Activated CD4-positive, alpha-beta T cell treated with anti-CD3 and anti-CD28 coated beads for 1 hour (primary cell): Measurements from ENCODE around the gene RPS6KA2.
A peak's percentile ranks its signal among the peaks of the same experiment; 100 is the strongest.

Experiments
- DNase-seq: peaks from one replicate; pipeline ENCODE4 v3.0.0-alpha.2; 2020

Gene RPS6KA2

DNA sequence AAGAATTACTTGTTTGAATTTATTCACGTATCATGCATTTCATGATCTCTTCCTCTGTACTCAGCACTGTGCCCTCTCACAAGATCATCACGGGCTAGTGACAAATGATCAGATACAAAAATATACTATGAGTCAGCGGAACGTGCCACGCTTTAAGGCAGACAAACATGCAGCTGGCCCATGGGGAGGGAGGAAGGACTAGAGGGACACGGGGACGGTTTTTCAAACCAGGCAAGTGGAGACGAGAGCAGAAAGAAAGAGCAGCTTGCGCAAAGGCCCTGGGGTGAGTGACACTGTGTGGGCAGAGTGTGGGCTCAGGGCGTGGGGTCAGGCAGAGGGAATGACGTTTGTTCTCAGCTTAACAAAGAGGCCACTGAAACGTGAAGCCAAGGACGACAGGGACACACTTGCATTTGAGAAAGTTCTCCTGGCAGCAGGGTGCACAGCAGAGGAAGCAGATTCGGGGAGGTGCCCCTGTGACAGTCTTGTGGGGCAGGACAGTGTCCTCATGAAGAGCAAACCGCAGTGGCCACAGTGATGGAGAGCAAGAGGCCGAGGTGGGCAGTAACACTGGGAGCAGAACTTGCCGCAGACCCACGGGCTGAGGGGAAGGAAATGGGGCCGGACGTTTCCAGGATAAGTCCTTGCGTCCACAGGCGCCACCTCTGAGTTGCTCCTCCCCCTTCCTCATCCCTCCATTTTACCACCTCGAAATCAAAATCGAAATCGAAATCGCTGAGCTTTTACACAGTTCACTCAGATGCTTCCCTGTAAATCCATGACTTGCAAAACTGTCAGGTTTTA lies 6.9 kb upstream of the RPS6KA2 start:
- DNase-seq = no peak

DNA sequence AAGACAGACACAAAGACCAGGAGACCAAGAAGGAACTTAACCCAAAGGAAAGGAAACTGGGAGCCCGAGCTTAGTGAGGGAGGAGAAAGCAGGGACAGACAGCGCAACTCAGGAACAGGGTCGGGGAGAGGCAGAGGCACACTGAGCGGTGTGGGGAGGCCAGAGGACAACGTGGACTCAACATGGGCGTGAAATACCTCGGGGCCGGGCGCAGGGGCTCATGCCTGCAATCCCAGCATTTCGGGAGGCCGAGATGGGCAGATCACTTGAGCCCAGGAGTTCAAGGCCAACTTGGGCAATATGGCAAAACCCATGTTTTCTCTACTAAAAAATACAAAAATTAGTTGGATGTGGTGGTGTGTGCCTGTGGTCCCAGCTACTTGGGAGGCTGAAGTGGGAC lies 5.7 kb upstream of the RPS6KA2 start:
- DNase-seq = no peak

DNA sequence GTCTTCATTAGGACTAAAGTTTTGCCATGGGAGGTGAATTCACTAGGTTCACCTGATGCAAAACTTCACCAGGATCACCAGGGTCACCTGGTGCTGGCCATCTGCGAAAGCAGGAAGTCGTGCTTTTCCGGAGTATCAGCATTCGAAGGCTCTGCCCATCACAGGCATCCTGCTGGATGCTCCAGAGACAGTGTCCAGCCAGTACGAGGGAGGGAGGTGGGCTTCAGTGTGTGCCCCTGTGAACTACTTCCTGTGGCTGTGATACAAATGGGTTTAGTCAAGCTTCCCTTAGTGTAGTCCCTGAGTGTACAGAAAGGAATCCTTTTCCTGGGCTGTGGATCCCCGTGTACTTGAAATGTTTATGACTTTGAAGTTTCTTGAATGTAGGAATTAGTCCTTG lies 3.4 kb upstream of the RPS6KA2 start:
- no peak for DNase-seq

DNA sequence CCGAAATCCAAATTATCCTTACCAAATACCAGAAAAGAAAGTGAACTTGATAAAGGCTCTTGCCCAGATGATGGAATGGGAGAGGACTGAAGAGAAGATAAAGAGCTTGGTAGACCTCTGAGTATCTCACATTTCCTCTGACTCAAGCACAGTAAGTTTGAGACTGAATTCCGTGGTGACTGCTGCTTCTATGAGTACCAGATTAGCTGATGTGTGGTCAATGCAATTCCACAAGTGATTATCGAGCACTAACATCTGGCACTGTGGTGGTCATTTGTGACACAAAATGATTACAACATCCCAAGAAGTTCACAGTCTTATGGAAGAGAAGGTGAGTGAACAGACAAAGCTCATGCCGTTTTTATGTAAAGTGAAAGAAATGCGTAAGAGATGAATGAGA lies 2.6 kb upstream of the RPS6KA2 start:
- no peak for DNase-seq

DNA sequence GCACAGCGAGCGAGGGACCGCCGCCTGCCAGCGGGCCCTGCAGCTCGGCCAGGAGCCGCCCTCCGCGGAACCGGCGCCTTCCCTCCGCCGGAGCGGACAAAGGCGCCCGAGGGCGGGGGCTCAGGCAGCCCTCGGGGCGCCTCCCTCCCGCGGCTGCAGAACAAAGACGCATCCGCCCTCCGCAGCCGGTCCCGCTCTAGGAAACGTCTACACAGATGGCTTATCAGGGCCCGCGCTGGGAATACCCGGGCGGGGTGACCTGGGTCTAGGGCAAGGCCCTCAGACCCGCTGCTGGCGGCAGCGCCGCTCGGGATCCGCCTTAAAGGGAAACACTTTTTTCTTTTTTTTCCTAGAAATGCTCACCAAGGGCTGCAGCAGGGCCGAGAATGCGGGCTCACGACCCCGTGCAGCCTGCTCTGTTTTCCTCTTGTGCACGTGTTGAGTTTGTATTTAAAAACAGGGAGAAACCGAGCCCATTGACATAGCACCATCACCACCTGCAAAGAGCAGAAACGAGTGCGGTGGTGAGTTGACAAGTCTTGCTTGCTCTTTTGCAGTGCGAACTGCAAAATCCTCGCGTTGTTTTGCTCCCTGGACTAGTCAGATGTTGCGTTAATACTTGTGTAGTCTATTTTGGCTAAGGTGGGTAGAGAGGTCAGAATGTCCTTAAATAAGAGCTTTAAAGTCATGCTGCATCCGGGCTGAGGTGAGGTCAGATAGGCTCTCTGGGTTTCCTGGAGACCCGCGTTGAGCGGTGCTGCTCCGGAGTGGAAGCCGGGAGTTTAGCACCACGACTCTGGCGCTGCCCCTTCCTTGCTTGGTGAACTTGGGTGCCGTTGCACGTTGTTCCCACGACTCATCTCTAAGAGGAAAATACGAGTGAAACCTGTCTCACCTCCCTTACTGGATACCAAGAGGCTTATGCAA lies 1.1 kb upstream of the RPS6KA2 start:
- DNase-seq = peak; percentile 33

DNA sequence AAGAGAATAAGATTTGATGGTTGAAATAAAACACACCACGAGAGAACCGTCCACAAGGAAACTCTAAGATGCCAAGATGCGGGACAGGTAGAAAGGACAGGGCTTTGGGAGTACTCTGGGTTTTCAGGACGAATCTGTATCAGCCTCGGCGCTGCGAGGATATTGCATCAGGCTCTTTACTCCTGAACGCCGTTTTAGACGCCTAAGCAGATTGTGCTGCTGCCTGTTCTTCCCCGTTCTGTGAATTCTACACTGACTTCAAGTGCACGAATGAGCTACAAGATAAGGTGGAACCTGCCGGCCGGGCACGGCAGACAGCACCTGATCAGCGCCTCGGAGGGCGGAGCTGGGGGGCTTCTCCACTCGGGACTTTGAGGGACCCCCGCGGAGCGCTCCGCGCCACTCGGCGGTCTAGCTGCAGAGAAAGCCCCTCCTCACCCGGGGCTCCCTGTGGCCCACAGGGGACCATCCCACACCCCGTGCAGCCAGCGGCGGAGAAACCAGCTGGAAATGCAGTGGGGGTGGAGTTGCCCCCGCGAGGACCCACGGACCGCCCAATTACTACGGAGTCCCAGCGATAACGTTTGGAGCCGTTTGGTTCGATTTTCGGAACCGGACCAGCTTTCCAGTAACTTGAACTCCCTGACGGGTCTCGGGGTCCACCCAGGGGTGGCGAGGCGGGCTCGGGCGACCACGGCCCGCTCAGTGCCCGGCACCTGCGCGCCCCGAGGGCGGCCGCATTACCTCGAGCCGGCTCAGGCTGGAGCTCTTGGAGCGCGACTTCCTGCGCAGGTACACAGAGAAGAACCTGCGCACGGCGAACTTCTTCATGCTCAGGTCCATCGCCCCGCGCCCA lies 646 bp downstream of the RPS6KA2 start:
- peak; percentile 18 for DNase-seq

DNA sequence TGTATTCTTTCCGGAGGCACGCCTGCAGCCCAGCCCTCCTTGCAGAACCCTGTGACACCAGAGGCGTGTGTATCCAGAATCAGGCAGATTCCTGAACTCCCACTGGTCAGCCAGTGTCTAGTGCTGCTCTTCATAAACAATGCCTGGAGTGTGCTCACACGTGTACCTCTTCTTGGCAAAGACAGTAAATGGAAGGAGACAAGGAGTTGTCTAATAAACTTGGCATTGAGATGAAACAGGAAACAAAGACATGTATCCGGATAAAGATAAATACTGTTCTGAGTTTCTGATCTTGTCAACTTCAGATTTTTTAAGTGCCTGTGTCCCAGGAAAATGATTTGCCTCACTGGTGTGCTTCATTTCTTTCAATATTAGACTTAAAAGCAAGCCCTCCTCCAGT lies 1.7 kb downstream of the RPS6KA2 start:
- no peak for DNase-seq

DNA sequence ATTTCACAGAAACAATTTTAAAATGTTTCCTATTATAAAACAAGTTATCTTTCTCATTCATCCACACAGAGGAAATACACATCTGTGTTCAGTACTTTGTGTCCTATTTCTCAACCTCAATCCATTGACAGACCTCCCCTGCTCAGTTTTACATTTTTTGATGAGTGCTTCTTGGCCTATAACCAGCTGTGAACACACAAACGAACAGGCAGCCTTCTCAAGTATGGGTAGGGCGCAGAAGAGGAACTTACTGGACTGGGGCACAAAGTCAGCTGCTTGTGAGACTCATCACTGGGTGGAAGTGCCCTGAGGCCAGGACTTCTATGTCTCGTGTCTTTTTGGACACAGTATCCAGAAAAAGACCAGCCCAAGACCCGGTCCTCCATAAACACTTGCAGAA lies 2.8 kb downstream of the RPS6KA2 start:
- DNase-seq = no peak

DNA sequence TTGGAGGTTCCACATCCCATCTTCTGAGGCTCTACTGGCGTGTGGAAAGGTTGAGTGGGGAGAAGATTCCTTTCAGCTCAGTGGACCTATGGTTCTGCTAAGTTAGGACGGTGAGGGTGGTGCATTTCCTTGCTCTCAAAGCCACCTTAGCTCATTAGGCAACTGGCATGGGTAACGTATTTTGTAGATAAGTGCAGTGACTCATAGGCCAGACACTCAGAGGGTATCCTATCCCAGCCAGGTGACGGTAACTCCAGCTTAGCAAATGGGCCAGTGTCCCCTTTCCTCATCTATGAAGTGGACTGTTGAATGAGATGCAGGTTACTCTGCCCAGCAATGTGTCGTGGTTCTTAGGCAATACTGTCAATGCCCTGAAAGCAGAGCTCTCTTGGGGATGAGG lies 3.7 kb downstream of the RPS6KA2 start:
- no peak for DNase-seq

DNA sequence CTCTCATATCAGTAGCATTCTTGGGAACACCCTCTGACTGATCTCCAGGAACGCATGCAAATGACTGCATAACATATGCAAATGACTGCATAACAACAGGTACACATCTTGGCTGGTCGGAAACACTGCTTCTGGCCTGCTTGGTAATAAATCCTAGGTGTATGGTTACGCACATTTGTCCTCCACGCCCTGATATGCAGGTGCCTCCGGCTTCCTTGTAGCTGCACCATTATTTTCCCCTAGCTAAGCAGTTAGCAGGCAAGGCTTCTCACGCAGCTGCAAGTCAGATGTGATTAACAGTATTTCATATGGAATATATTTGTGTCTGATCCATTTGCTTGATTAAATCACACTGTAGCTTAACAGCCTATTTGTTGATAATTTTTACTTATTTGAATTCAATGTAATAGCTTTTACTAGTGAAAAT lies 5.9 kb downstream of the RPS6KA2 start:
- no peak for DNase-seq

DNA sequence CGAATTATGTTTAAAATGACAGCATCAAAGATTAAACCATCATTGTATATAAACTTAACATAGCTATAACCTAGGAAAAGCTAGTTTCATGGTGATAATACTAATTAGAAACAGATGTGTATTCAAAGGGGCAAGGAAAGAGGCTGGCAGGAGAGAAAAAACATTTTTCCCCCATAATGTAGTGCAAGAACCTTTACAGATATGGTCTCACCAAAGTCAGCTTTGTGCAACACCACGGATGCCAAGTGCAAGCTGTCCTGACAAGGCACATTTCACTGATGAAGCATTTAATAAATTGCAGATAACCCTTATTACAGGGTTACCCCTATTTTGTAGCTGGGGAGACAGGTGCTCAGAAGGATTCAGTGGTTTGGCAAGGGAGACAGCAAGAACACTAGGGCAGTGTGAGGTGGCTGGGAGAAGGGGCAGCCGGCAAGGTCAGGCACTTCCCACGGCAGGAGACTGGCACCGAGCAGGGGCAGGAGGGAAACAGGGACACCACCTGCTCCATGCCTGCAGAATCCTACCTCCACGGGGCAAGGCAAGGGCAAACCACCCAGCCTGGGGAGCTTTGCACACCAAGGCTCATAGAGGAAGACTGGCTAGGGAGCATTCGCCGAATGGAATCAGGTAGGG lies 6.5 kb downstream of the RPS6KA2 start:
- DNase-seq = no peak

DNA sequence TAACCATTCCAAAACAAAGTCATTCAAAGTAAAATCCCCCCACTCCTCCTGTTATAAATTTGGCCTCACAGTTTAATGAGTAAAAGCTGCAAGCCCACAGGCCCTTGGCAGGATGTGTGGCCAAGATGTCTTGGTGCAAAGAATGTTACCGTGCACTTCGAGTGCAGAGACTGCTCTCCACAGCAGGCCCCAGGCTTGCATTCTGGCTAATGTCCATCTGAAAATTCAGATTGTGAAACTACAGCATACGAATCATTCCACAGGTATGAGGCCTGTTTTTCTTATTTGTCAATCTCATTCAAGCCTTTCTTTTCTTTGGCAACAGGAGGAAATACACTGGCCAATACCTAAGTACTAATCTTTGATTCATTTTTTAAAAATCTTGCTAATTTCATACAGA lies 7.1 kb downstream of the RPS6KA2 start:
- no peak for DNase-seq

DNA sequence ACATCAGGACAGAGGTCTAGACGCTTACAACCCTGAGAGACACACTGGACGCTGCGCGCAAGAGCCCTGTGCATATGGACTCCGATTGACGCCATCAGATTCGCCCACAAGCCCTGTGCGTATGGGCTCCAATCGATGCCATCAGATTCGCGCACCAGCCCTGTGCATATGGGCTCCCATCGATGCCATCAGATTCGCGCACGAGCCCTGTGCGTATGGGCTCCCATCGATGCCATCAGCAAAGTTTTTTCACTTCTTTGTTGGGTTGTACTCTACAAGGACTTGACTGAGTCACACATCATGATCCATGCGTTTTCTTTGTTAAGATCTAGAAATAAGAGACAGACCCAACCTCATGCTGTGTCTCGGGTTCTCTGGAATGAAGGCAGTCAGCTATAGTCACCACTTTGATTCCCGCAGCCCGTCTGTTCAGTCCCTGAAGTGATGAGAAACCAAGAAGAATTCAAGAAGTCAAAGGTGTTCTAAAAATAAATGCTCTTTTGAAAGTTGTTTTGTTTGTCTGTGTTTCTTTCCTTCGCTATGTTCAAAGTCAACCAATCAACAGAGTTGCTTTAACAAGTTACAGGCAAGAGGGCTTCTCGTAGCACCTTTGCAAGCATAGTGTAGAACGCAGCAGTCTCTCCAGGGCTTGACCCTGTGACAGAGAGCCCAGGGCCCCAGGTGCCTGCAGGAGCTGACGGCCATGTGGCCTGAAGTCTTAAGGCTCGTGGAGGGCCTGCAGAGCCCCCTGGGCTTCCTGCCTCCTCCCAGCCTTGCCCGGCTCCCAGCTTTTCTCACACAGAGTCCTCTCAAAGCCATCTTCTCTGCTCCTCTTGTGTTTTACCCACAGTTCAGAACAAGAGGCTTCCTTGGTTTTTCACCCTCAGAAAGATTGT lies 7.9 kb downstream of the RPS6KA2 start:
- no peak for DNase-seq

DNA sequence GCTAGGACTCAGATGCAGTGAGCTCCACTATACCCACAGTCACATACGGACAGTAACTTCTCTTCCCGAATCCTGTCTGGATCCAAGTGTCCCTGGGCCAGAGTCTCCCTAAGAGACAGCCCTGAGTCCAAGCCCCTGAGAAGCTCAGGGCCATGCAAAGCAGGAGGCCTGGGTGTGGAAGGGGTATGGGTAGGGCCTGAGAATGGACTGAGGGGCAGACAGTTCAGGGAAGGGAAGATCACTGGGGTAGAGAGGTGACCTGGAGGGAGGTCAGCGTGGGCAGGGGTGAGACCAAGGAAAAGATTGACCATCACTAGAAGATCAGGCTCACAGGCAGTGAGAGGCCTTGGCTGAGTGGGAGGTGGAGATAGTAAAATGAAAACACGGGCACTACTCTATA lies 8.8 kb downstream of the RPS6KA2 start:
- no peak for DNase-seq

DNA sequence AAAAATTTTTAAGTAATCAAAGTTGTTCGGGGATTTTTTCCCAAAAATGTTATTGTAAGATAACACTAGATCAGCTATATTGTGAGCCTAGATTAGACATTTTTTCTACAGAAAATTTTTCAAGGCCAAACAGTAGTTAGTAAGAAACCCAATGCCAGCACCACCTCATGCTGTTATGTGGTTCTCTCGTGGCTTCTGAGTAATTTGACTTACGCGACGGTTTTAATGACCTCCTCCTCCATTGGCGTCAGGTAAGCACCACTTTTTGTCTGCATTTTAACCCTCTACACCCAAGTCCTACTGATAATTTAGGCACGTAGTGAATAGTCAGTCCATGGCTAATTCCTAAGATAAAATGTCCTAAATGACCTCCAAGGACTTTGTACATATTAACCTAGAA lies 9.7 kb downstream of the RPS6KA2 start:
- DNase-seq = no peak

DNA sequence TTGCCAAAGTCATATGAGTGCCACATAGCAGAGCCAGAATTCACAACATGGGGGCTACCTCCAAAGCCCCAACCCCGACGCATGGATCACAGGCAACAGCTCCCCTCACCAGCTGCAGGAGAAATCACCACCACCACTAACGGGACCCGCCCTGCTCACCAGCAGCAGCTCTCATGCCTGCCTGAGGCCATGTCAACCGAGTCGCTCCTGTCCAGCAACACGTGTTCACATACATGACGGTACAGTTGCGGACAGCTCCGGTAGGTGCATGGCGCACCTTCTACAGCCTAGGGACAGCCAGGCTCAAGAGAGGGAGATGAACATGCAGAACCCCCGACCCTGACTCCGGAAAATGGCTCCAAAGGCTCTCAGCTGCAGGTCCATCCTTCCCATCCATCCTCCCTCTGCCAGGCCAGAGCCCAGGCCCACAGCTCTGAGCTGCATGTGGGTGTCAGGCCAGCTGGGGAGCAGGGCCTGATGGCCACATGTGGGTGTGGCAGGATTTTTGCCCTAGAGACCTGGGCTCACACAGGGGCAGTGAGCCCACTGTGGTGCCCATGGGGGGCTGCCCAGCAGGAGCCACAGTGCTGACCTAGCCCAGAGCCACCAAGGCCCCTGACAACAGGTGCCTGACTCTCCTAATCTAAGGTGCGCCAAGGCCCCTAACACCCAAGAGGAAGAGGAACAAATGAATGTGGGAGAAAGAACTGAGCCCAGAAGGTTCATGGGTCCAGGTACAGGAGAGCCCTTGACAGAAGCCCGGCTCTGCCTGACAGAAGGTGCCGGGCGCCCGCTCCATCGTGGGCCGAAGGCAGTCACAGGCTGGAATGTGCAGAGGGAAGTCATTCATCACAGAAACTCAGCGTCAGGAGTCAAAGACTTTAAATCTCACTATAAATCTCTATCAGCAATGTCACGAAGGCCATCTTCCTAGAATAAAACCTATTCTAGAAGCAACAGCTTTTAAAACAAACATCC lies 10.5 kb downstream of the RPS6KA2 start:
- no peak for DNase-seq

DNA sequence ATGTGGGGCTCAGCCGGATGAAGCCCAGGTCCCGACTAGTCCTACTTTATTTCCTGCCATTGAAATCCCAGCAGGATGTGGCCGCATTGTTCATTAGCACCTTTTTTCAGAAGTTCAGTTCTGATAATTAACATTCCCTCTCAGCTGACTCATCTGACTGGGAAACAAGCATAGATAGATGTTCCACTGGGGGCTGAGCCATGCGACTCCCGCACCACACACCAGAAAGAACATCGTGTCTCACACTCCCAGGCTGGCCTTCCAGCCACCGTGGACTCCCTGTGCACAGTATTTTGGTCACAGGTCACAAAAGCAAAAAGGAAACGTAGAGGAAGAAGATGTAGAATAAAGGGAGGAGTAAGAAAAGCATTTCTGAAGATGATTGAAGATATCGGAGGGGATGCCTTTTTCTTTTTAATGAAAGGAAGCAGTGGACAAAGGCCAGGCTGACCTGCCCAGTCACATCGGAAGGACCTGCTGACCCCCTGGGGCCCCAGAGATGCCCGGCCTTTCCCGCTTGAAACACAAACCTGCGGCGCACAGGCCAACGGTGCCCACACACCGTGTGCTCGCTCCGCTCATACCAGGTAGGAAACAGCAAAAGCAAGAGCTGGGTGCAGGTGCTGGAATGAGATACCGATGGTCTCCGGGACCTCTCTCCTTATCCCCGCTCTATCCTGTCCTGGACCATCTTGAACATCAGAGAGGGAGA lies 11.8 kb downstream of the RPS6KA2 start:
- no peak for DNase-seq

DNA sequence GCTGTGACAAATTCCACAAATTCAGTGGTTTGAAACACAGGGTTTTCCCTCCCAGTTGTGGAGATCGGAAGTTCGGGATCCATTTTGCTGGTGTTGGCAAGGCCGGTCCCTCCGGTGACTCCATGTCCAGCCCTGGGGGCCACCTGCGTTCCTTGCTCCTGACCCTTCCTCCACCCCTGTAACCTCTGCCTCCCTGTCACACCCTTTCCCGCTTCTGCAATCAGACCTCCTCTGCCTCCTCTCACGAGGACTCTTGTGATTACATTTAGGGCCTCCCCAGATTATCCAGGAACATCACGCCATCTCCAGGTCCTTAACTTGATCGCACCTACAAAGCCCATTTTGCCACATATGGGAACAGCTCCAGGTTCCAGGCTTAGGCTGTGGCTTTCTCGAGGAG lies 12.5 kb downstream of the RPS6KA2 start:
- no peak for DNase-seq

DNA sequence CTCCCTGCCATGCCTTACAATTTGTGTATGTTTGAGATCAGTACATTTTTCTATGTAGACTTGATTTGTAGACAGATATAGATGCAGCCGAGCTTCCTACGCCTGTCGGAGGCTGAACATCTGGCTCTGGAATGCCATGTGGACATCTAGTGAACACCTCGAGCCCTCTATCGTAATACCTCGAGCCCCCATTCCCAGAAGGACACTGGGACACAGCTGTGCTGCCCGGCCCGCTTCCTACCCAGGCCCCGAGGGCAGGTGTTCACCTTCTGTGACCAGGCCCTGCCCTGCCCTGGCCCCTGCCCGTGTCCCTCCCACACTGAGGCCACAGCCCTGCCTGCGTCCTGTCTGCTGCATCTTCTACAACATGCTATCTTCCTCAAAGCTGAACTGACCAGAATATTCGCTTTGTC lies 12.9 kb downstream of the RPS6KA2 start:
- DNase-seq = no peak

DNA sequence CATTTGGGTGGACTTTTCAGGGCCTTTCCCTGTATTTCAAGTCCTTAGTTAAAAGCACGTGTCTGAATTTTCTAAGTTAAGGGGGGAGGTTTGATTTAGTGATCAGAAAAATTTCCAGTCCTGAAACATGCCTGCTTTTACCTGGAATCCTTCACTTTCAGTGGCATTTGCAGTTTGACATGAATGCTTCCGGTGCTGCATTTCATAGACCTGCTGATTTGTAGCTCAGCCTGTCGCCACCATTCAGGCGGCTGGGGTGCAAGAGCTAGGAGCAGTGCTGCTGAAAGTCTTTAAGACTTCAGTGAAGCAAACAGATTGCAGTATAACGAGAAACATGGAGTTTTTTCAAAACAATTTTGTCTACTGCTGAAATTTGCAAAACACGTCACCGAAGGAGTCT lies 14.0 kb downstream of the RPS6KA2 start:
- no peak for DNase-seq
